HEK293 (cell line): ENCODE data around the gene IRF3.

Source experiments
- CTCF ChIA-PET: fragments of 350-600 bp; formaldehyde crosslinking; extraction: SDS; loops from one replicate; lab custom pipeline; 2021; ENCODE audit warnings: antibody characterized with exemption; lab: Yijun Ruan, JAX
- POLR2A ChIA-PET: fragments of 300-600 bp; formaldehyde crosslinking; extraction: SDS; loops from one replicate; lab custom pipeline; 2020; ENCODE audit warnings: antibody characterized with exemption, inconsistent platforms; lab: Yijun Ruan, JAX
- H3K27ac ChIP-seq: fragments of 200-500 bp; sonication (Bioruptor generic); 2 replicates; pipeline ENCODE4 v1.5.1; 2014; ENCODE audit warnings: low read depth, low read length, control low read depth, inconsistent platforms; ENCODE audit errors: extremely low read depth
- H3K36me3 ChIP-seq, 2 experiments: fragments of 200-500 bp in 1 of 2; sonication (Bioruptor generic) in 1 of 2; 1 replicate in 1 of 2; 2 replicates in 1 of 2; pipeline ENCODE4 v1.5.1; 2014 to 2017; ENCODE audit warnings: inconsistent platforms in 2 of 2, low read length in 2 of 2; ENCODE audit not compliant: control insufficient read depth in 2 of 2, insufficient read depth in 1 of 2
- H3K4me1 ChIP-seq: fragments of 200-500 bp; sonication (Bioruptor generic); 2 replicates; pipeline ENCODE4 v1.5.1; 2014; ENCODE audit warnings: mild to moderate bottlenecking, low read length, inconsistent platforms; ENCODE audit not compliant: control insufficient read depth, insufficient read depth
- H3K4me3 ChIP-seq: 2 replicates; pipeline ENCODE4 v1.5.1; 2011; ENCODE audit warnings: low read depth, mild to moderate bottlenecking, control low read depth, low read length, moderate library complexity
- H3K9me3 ChIP-seq: fragments of 200-500 bp; sonication (Bioruptor generic); 2 replicates; pipeline ENCODE4 v1.5.1; 2014; ENCODE audit warnings: low read depth, low read length, inconsistent platforms; ENCODE audit not compliant: control insufficient read depth, insufficient read depth
- GFI1B ChIP-seq: fragments of 450-650 bp; formaldehyde crosslinking; IDR thresholded peaks from 2 replicates; pipeline ENCODE4 v1.5.1; 2016; ENCODE audit warnings: missing biosample characterization, missing genetic modification characterization
- GLI4 ChIP-seq: fragments of 450-650 bp; formaldehyde crosslinking; IDR thresholded peaks from 2 replicates; pipeline ENCODE4 v1.5.1; 2016; ENCODE audit warnings: missing biosample characterization, missing genetic modification characterization
- IKZF3 ChIP-seq: fragments of 450-650 bp; IDR thresholded peaks from 2 replicates; pipeline ENCODE4 v1.5.0; 2018; ENCODE audit warnings: missing biosample characterization, mild to moderate bottlenecking, missing genetic modification characterization, moderate library complexity
- KLF8 ChIP-seq: fragments of 450-650 bp; formaldehyde crosslinking; IDR thresholded peaks from 2 replicates; pipeline ENCODE4 v1.5.1; 2016; ENCODE audit warnings: missing biosample characterization, missing genetic modification characterization
- MEIS1 ChIP-seq: sonication (generic); formaldehyde crosslinking; IDR thresholded peaks from 2 replicates; pipeline ENCODE4 v1.8.1; 2022; ENCODE audit warnings: missing genetic modification reagents, mild to moderate bottlenecking, borderline replicate concordance
- PRDM4 ChIP-seq: fragments of 450-650 bp; formaldehyde crosslinking; IDR thresholded peaks from 2 replicates; pipeline ENCODE4 v1.5.1; 2017; ENCODE audit warnings: missing biosample characterization, missing genetic modification characterization
- SALL2 ChIP-seq: fragments of 450-650 bp; formaldehyde crosslinking; IDR thresholded peaks from 2 replicates; pipeline ENCODE4 v1.5.0; 2017; ENCODE audit warnings: missing biosample characterization, mild to moderate bottlenecking, missing genetic modification characterization, borderline replicate concordance
- SP3 ChIP-seq: fragments of 450-650 bp; formaldehyde crosslinking; IDR thresholded peaks from 2 replicates; pipeline ENCODE4 v1.5.1; 2016; ENCODE audit warnings: missing biosample characterization, missing genetic modification characterization
- ZBTB17 ChIP-seq: fragments of 450-650 bp; formaldehyde crosslinking; IDR thresholded peaks from 2 replicates; pipeline ENCODE4 v1.5.1; 2016; ENCODE audit warnings: missing biosample characterization, missing genetic modification characterization
- ZNF10 ChIP-seq: fragments of 450-650 bp; formaldehyde crosslinking; IDR thresholded peaks from 2 replicates; pipeline ENCODE4 v1.5.1; 2017; ENCODE audit warnings: missing biosample characterization, missing genetic modification characterization
- ZNF132 ChIP-seq: fragments of 450-650 bp; formaldehyde crosslinking; IDR thresholded peaks from 2 replicates; pipeline ENCODE4 v1.5.1; 2017; ENCODE audit warnings: missing biosample characterization, missing genetic modification characterization, borderline replicate concordance
- ZNF274 ChIP-seq, 2 experiments: fragments of 200-500 bp in 1 of 2; fragments of 450-650 bp in 1 of 2; sonication (Bioruptor generic) in 1 of 2; formaldehyde crosslinking in 1 of 2; IDR thresholded peaks; 2 replicates each; pipeline versions ENCODE4 v1.5.1 to v1.6.1; 2014 to 2016; ENCODE audit warnings: borderline replicate concordance in 1 of 2, inconsistent platforms in 1 of 2, low read length in 1 of 2, missing biosample characterization in 1 of 2, missing genetic modification characterization in 1 of 2
- ZNF335 ChIP-seq: fragments of 450-650 bp; formaldehyde crosslinking; conservative IDR thresholded peaks from 2 replicates; pipeline ENCODE4 v1.5.1; 2016; ENCODE audit warnings: missing biosample characterization, missing genetic modification characterization
- ZNF426 ChIP-seq: fragments of 450-650 bp; formaldehyde crosslinking; IDR thresholded peaks from 2 replicates; pipeline ENCODE4 v1.5.1; 2017; ENCODE audit warnings: missing biosample characterization, missing genetic modification characterization, mild to moderate bottlenecking, inconsistent platforms, moderate library complexity
- ZNF48 ChIP-seq: fragments of 450-650 bp; formaldehyde crosslinking; IDR thresholded peaks from 2 replicates; pipeline ENCODE4 v1.5.1; 2016; ENCODE audit warnings: missing biosample characterization, missing genetic modification characterization
- ZNF501 ChIP-seq: fragments of 450-650 bp; formaldehyde crosslinking; IDR thresholded peaks from 2 replicates; pipeline ENCODE4 v1.5.1; 2016; ENCODE audit warnings: missing biosample characterization, missing genetic modification characterization
- ZNF548 ChIP-seq: fragments of 450-650 bp; formaldehyde crosslinking; IDR thresholded peaks from 2 replicates; pipeline ENCODE4 v1.5.1; 2016; ENCODE audit warnings: missing biosample characterization, missing genetic modification characterization
- ZNF560 ChIP-seq: fragments of 450-650 bp; formaldehyde crosslinking; IDR thresholded peaks from 2 replicates; pipeline ENCODE4 v1.5.1; 2017; ENCODE audit warnings: missing biosample characterization, missing genetic modification characterization, borderline replicate concordance
- ZNF621 ChIP-seq: fragments of 450-650 bp; formaldehyde crosslinking; IDR thresholded peaks from 2 replicates; pipeline ENCODE4 v1.5.1; 2017; ENCODE audit warnings: missing biosample characterization, missing genetic modification characterization
- ZNF837 ChIP-seq: fragments of 450-650 bp; formaldehyde crosslinking; IDR thresholded peaks from 2 replicates; pipeline ENCODE4 v1.5.1; 2016; ENCODE audit warnings: missing biosample characterization, missing genetic modification characterization
- ZSCAN16 ChIP-seq: fragments of 450-650 bp; formaldehyde crosslinking; IDR thresholded peaks from 2 replicates; pipeline ENCODE4 v1.5.1; 2016; ENCODE audit warnings: missing biosample characterization, missing genetic modification characterization
- TF ChIP-seq, protein P1 (sequence below): fragments of 450-650 bp; formaldehyde crosslinking; IDR thresholded peaks from 2 replicates; pipeline ENCODE4 v1.5.1; 2016; ENCODE audit warnings: missing biosample characterization, missing genetic modification characterization, low read depth

IRF3 gene

GRCh38 chr19:49665351-49666119 lies at the start of gene IRF3, which contains the start of gene BCL2L12 (continued):
- no peak for TF ChIP-seq ZNF274 (IDR thresholded peaks at IDR 0.05; ENCODE audit: low read length)
- 0 out of 2 replicates have a peak, but pooled peaks have one; percentile 28 for TF ChIP-seq ZNF274 (tag by site-specific recombination; IDR thresholded peaks at IDR 0.05; ENCODE audit: borderline replicate concordance)
- TF ChIP-seq ZBTB17 (tag by site-specific recombination), result peak; percentile 80
- TF ChIP-seq ZNF560, result no peak
- TF ChIP-seq ZNF837 (tag by site-specific recombination), result no peak
- TF ChIP-seq SALL2, result no peak
- no peak for TF ChIP-seq ZNF426 (tag by site-specific recombination)
- TF ChIP-seq ZNF501 (tag by site-specific recombination), result peak; percentile 56
- peak; percentile 57; the same call in 1 of the 2 replicates for TF ChIP-seq ZNF335 (tag by site-specific recombination)
- TF ChIP-seq ZNF10 (tag by site-specific recombination), result no peak
- no peak for TF ChIP-seq GLI4 (tag by site-specific recombination)
- no peak for TF ChIP-seq GFI1B (tag by site-specific recombination)
- TF ChIP-seq SP3 (tag by site-specific recombination), result peak; percentile 61
- TF ChIP-seq KLF8 (tag by site-specific recombination), result peak; percentile 26; the same call in 1 of the 2 replicates

GRCh38 chr19:49713236-49713845 lies 47.7 kb upstream of the IRF3 start:
- Histone ChIP-seq H3K4me3 (no peak overlapping the region), H3K36me3 (no peaks in the 10 kb centered on the region), H3K27ac (no peak overlapping the region), H3K4me1 (no peaks in the 10 kb centered on the region), H3K9me3 (no peaks in the 10 kb centered on the region)
- CTCF ChIA-PET, result interaction anchor here (0.6 to 0.7 kb wide), 2 partner anchors 32 to 35 kb away, joined by 3 to 4 read pairs; no protein-coding TSS in a partner anchor
- POLR2A ChIA-PET, result interaction anchor here (0.6 kb wide), 1 partner anchor 1332 kb away, joined by 3 read pairs; no protein-coding TSS in a partner anchor
- TF ChIP-seq, protein P1, sequence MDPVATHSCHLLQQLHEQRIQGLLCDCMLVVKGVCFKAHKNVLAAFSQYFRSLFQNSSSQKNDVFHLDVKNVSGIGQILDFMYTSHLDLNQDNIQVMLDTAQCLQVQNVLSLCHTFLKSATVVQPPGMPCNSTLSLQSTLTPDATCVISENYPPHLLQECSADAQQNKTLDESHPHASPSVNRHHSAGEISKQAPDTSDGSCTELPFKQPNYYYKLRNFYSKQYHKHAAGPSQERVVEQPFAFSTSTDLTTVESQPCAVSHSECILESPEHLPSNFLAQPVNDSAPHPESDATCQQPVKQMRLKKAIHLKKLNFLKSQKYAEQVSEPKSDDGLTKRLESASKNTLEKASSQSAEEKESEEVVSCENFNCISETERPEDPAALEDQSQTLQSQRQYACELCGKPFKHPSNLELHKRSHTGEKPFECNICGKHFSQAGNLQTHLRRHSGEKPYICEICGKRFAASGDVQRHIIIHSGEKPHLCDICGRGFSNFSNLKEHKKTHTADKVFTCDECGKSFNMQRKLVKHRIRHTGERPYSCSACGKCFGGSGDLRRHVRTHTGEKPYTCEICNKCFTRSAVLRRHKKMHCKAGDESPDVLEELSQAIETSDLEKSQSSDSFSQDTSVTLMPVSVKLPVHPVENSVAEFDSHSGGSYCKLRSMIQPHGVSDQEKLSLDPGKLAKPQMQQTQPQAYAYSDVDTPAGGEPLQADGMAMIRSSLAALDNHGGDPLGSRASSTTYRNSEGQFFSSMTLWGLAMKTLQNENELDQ, result no peak
- TF ChIP-seq ZSCAN16 (tag by site-specific recombination), result no peak
- TF ChIP-seq PRDM4, result no peak
- no peak for TF ChIP-seq ZNF132
- no peak for TF ChIP-seq IKZF3 (tag by site-specific recombination)
- no peak for TF ChIP-seq ZNF48
- TF ChIP-seq ZNF10 (tag by site-specific recombination), result no peak
- TF ChIP-seq ZNF621 (tag by site-specific recombination), result no peak
- no peak for TF ChIP-seq ZNF548 (tag by site-specific recombination)
- no peak for TF ChIP-seq MEIS1 (CRISPR knock-in tag)
